Hematopoietic multipotent progenitor cell treated with erythropoietin and hydrocortisone succinate and interleukin-3 and kit ligand, for 4 days (in vitro differentiated cells): ENCODE results near the gene AP5B1.

ENCODE experiments used
- DNase-seq: peaks from one replicate; pipeline ENCODE4 v3.0.0-alpha.2; 2015

AP5B1 gene

GRCh38 chr11:65780770-65781151 lies at the start of gene AP5B1:
AP5B1 (minus strand) TSS chr11:65780976; CDS start chr11:65780591, 385 bp downstream.
- peak; percentile 76 for DNase-seq

GRCh38 chr11:65829459-65829858 lies 48.7 kb upstream of the AP5B1 start:
- DNase-seq: no peak

GRCh38 chr11:65826984-65827735 lies 46.4 kb upstream of the AP5B1 start:
- no peak for DNase-seq

- no peak for DNase-seq
These were observed 42.2 kb upstream of the AP5B1 start for GRCh38 chr11:65822776-65823528.

- DNase-seq: no peak
These were observed 40.3 kb upstream of the AP5B1 start for GRCh38 chr11:65821107-65821506.

- DNase-seq: peak; percentile 94
These were observed 37.3 kb upstream of the AP5B1 start for GRCh38 chr11:65817835-65818680.

GRCh38 chr11:65817312-65817834 lies 36.6 kb upstream of the AP5B1 start:
- DNase-seq: no peak

- DNase-seq: no peak
These were observed 35.9 kb upstream of the AP5B1 start for GRCh38 chr11:65816696-65817095.

GRCh38 chr11:65814986-65815565 lies 34.3 kb upstream of the AP5B1 start:
- DNase-seq: no peak

- no peak for DNase-seq
These were observed 33.6 kb upstream of the AP5B1 start for GRCh38 chr11:65814131-65814985.

GRCh38 chr11:65811764-65812475 lies 31.1 kb upstream of the AP5B1 start:
- no peak for DNase-seq

GRCh38 chr11:65810046-65810868 lies 29.5 kb upstream of the AP5B1 start:
- peak; percentile 42 for DNase-seq

GRCh38 chr11:65809496-65809895 lies 28.7 kb upstream of the AP5B1 start:
- no peak for DNase-seq

- no peak for DNase-seq
These were observed 28.1 kb upstream of the AP5B1 start for GRCh38 chr11:65808744-65809341.

GRCh38 chr11:65806979-65807378 lies 26.2 kb upstream of the AP5B1 start:
- DNase-seq: peak; percentile 66

- DNase-seq: no peak
These were observed 23.2 kb upstream of the AP5B1 start for GRCh38 chr11:65803797-65804492.

- DNase-seq: no peak
These were observed 22.1 kb upstream of the AP5B1 start for GRCh38 chr11:65802841-65803240.

GRCh38 chr11:65801153-65801987 lies 20.6 kb upstream of the AP5B1 start:
- DNase-seq: no peak
